ENCODE results near the gene C4orf50.

The C4orf50 gene

DNA sequence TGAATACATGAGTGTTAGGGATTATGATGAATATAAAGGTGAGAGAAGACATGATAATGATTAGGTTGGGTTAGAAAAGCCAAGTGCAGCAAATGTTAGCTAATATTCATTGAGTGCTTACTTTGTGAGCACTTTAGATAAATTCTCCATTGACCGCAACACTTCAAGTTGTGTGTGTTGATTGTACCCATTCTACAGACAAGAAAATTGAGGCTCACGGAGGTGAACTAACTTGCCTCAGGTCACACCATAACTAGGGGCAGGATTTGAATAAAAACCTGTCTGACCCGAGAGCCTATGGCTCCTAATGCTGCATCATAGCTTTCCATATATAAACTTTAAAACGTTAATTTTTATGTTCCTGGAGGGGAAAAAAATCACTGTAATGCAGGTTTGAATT, 15.2 kb upstream of the C4orf50 start:
- no peaks in the 10 kb centered on the region for H3K9me3 Mint-ChIP-seq
- ATAC-seq (replicated peaks) (no peak), DNase-seq (no peak)
- no peaks in the 10 kb centered on the region for H3K36me3 Mint-ChIP-seq (ENCODE audit: insufficient read depth)
- H3K4me3 Mint-ChIP-seq, result no peak overlapping the region
- no peaks in the 10 kb centered on the region for H3K4me1 Mint-ChIP-seq (ENCODE audit: low read depth in 2 of 2)
- H3K27ac Mint-ChIP-seq, result no peak overlapping the region
- H3K27me3 Mint-ChIP-seq, result no peaks in the 10 kb centered on the region

DNA sequence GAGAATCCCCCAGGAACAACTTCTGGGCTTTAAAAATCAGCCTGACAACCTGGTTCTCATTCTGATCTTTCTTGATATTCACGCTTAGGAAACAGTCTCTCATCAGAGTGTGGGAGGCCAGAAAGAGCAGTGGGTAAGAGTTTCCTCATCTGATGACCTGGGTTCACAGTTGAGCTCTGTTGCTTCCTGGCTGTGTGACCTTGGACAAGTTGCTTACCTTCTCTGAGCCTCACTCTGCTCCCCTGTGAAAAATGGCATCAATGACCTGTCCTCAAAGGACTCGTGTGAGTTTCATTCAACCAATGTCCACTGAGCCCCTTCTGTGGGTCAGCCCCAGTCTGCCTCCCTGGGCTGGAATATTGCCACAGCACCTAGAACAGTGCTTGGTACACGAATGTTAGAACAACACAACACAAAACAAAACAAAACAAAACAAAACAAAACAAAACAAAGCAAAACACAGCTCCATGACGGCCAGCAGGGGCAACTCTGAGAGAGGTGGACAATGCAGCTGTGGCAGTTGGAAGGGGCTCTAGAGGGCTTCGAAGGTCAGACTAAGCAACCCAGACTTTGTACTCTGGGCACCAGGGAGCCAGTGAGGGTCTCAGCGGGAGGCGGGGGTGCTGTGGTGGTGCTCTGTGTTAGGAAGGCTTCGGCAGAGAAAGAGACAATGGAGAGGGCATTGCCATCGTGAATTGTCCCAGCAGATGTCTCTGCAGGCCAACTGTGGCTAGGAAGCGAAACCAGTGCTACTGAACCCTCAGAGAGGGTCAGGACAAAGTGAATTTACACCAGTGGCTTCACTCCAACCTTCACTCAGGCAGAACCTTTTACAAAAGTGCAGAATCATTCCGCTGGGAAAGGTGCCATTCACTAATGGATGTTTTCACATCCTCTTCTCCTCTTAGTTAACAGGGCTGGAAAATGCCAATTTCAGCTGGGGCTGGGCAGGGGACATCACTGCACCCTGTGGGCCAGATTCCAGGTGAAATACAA, 14.3 kb upstream of the C4orf50 start:
- Mint-ChIP-seq H3K9me3 (no peaks in the 10 kb centered on the region), H3K27me3 (no peaks in the 10 kb centered on the region), H3K4me3 (no peak overlapping the region), H3K36me3 (ENCODE audit: insufficient read depth) (no peaks in the 10 kb centered on the region), H3K27ac (no peak overlapping the region), H3K4me1 (ENCODE audit: low read depth in 2 of 2) (no peaks in the 10 kb centered on the region)
- DNase-seq, result no peak
- no peak for ATAC-seq (replicated peaks)

DNA sequence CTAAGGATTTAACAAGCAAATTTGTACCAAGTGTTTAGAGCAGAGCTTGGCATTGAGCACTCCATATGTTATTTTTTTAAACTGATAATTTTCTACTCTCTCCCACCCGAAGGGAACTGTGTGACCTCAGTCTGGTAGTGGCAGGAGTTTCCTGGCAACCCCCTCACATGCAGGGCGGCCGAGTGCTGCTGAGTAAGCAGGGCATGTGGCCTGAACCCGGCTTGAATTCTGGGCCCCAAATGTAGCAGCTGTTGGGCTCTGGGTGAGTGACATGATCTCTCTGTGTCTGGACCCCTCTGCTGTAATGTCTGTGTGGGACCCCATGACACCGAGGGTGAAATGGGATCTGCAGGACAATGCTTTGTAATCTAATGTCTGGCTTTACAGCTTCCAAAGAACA, 13.6 kb upstream of the C4orf50 start:
- no peaks in the 10 kb centered on the region for H3K27me3 Mint-ChIP-seq
- ATAC-seq (replicated peaks), result no peak
- no peaks in the 10 kb centered on the region for H3K9me3 Mint-ChIP-seq

DNA sequence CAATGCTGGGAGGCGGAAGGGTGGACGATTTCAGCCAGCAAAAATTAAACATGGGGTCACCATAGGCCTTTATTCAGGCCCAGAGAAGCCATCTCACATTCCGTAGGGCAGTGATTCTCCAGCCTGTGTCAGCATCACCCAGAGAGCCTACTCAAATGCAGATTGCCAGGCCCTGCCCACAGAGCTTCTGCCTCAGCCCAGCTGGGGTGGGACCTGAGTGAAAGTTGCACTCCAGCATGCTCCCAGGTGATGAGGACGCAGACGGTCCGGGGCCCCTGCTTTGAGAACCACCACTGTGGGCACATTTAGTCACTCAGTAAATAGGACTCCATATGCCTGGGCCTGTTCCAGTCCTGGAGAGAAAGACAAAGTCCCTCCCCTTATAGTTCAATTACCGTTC, 12.4 kb upstream of the C4orf50 start:
- DNase-seq (no peak), ATAC-seq (replicated peaks) (no peak)
- H3K27me3 Mint-ChIP-seq, result no peaks in the 10 kb centered on the region
- H3K36me3 Mint-ChIP-seq (ENCODE audit: insufficient read depth), result no peaks in the 10 kb centered on the region
- no peak overlapping the region for H3K4me3 Mint-ChIP-seq
- H3K9me3 Mint-ChIP-seq, result no peaks in the 10 kb centered on the region
- H3K4me1 Mint-ChIP-seq (ENCODE audit: low read depth in 2 of 2), result no peaks in the 10 kb centered on the region
- H3K27ac Mint-ChIP-seq, result no peak overlapping the region

More for the DNA sequence above, 13.6 kb upstream of the C4orf50 start:
- Mint-ChIP-seq H3K36me3 (ENCODE audit: insufficient read depth) (no peaks in the 10 kb centered on the region), H3K4me1 (ENCODE audit: low read depth in 2 of 2) (no peaks in the 10 kb centered on the region), H3K4me3 (no peak overlapping the region), H3K27ac (no peak overlapping the region)
- DNase-seq, result no peak

DNA sequence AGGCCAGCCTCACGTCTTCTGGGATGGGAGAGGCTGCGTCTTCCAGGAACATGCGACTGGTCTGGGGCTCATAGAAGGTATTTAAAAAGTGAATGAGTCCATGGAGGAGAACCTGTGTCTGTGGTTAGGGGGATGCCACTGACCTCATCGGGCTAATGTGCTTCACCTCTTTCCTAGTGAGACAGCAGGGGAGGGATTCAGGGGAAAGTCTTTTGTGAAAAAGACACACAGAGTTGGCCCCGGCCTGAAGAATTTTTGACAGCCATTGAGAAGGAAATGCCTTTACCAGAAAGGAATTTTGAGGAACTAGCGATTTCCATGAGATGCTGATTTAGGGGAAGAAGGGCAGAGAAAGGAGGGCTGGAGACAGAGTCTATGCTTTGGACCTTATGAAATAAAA, 11.0 kb upstream of the C4orf50 start:
- no peaks in the 10 kb centered on the region for H3K27me3 Mint-ChIP-seq
- no peak for DNase-seq
- H3K4me1 Mint-ChIP-seq (ENCODE audit: low read depth in 2 of 2), result no peaks in the 10 kb centered on the region
- H3K36me3 Mint-ChIP-seq (ENCODE audit: insufficient read depth), result no peaks in the 10 kb centered on the region
- no peak overlapping the region for H3K27ac Mint-ChIP-seq
- H3K9me3 Mint-ChIP-seq, result no peaks in the 10 kb centered on the region
- no peak overlapping the region for H3K4me3 Mint-ChIP-seq
- no peak for ATAC-seq (replicated peaks)

DNA sequence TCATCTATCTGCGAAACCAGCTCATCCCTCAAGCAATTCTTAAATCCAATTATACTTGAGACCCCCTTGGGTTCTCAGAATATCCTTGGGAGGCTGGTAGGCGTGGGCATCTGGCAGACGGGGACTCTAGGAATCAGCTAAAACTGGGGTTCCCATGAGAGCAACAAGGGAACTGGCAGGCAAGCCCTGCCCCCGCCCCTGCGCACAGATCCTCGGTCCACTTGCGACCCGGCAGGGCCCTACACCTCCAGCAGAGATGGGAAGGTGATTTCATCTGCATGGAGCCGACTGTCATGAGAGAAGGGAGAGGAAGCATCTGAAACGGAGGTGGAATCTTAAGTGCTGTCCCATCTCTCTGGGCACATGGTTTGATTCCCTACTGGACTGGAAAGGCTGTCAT, 9.9 kb upstream of the C4orf50 start:
- no peaks in the 10 kb centered on the region for H3K27me3 Mint-ChIP-seq

DNA sequence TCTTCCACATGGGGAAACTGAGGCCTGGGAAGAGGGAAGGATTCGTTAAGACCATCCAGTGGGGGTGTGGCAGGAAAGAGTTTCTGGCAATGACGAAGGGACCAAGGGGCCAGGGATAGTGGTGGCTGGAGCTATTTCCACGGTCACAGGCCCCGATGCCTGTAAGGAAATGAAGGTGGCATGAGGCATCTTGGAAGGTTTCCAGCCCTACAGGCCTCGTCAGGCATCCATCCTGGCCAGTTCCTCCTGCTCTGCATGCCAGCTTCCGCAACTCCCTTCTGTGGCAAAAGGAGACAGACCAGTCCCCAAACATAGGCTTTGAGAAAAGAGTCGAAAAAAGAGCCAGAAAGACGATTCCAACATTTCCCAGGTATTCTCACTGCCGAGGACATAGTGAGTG, 9.2 kb upstream of the C4orf50 start:
- Mint-ChIP-seq H3K27ac (no peak overlapping the region), H3K9me3 (no peaks in the 10 kb centered on the region), H3K4me1 (ENCODE audit: low read depth in 2 of 2) (no peaks in the 10 kb centered on the region), H3K4me3 (no peak overlapping the region), H3K36me3 (ENCODE audit: insufficient read depth) (no peaks in the 10 kb centered on the region), H3K27me3 (no peaks in the 10 kb centered on the region)
- DNase-seq (no peak), ATAC-seq (replicated peaks) (no peak)

More for the DNA sequence above, 9.9 kb upstream of the C4orf50 start:
- no peaks in the 10 kb centered on the region for H3K4me1 Mint-ChIP-seq (ENCODE audit: low read depth in 2 of 2)
- ATAC-seq (replicated peaks), result no peak
- no peaks in the 10 kb centered on the region for H3K36me3 Mint-ChIP-seq (ENCODE audit: insufficient read depth)
- DNase-seq, result no peak
- H3K27ac Mint-ChIP-seq, result no peak overlapping the region
- H3K9me3 Mint-ChIP-seq, result no peaks in the 10 kb centered on the region
- no peak overlapping the region for H3K4me3 Mint-ChIP-seq

DNA sequence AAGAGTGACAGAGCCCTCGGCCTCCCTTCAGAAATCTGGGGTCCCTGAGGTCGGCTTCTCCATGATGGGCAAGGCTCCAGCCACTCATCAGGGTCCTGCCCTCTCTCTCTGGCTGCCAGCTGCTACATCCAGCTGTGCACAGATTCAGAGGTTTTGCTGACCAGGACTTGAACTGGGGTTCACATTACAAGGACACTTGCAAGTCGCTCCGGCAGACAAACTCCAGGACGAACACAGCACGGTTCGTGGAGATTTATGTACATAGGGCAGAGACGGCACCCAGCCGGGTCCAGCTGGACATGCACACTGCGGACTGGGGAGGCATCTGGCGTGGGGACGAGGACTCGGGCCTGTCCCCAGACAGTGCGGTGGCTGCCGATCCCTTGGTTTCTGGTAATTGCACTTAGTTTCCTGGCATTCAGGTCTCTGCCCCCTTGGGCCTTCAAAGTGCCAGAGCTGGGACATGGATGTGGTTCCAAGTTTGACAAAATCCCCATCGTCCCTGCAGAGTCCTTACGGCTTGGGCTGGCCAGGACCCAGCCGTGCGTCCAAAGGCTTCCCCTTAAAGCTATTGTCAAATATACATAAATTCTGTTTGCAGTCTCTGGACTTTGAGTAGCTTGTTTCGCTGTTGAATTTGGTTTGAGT, 6.2 kb upstream of the C4orf50 start:
- Mint-ChIP-seq H3K9me3 (no peaks in the 10 kb centered on the region), H3K36me3 (ENCODE audit: insufficient read depth) (no peaks in the 10 kb centered on the region), H3K4me3 (no peak overlapping the region), H3K4me1 (ENCODE audit: low read depth in 2 of 2) (no peaks in the 10 kb centered on the region), H3K27ac (peak overlapping the region in 1 of 2 donors; percentile 80), H3K27me3 (peaks cover 0 to 13% of the 10 kb centered on the region in 2 donors)
- DNase-seq (no peak), ATAC-seq (replicated peaks) (no peak)

DNA sequence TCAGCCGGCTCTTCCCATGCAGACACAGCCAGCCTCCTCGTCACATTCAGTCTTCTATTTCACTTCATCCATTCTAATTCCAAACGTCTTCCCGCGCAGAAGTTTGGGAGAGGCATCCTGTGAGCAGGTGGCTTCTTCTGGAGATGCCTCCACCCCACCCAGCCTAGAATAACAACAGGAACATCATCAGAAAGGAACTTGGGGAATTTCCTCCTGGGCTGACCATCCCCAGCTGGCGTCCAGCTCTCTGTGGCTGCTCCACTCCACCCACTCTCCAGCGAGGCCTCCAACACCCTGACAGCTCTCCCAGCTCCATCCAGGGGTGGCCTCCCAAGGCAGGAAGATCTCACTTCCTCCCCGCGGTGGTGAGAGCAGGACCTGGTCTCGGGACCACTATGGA, 5.5 kb upstream of the C4orf50 start:
- no peak for DNase-seq
- H3K4me1 Mint-ChIP-seq (ENCODE audit: low read depth in 2 of 2), result peaks cover 0 to 2% of the 10 kb centered on the region in 2 donors
- no peaks in the 10 kb centered on the region for H3K9me3 Mint-ChIP-seq
- no peaks in the 10 kb centered on the region for H3K36me3 Mint-ChIP-seq (ENCODE audit: insufficient read depth)
- H3K27ac Mint-ChIP-seq, result peak overlapping the region in 1 of 2 donors; percentile 80
- no peak overlapping the region for H3K4me3 Mint-ChIP-seq
- ATAC-seq (replicated peaks), result no peak
- H3K27me3 Mint-ChIP-seq, result peaks cover 0 to 20% of the 10 kb centered on the region in 2 donors

DNA sequence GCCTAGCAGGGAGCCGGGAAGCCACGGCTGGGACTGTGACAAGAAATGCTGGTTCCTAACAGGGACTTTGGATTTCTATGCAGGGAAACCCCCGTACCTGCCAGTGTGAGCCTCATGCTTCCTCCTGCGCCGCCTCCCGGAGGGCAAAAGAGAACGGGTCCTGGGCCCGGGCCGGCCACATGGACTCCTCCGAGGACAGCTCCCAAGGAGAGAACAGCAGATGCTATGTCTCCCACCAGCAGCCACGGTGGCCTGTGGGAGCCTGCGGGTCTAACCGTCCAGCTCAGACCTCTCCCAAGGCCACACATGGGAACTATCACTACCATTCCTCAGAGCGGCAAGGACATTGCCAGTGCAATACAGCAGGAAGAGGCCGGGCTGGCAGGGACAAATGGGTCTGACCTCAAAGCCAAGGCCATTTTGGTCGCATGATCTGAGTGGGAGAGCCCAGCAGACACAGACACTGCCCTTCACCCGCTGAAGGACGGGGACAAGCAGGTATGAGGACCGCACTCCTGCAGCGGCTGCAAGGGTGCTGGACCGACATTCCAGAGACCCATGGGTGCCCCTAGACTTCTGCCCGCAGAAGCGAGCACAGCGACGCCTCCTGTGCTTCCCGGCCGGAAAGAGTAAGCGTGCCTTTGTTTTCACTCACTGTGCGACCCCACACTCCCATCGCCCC, 4.5 kb upstream of the C4orf50 start:
- peaks cover 0 to 2% of the 10 kb centered on the region in 2 donors for H3K4me1 Mint-ChIP-seq (ENCODE audit: low read depth in 2 of 2)
- ATAC-seq (replicated peaks), result no peak
- no peaks in the 10 kb centered on the region for H3K36me3 Mint-ChIP-seq (ENCODE audit: insufficient read depth)
- DNase-seq, result no peak
- H3K9me3 Mint-ChIP-seq, result no peaks in the 10 kb centered on the region
- no peak overlapping the region for H3K27ac Mint-ChIP-seq
- peaks cover 0 to 30% of the 10 kb centered on the region in 2 donors for H3K27me3 Mint-ChIP-seq
- H3K4me3 Mint-ChIP-seq, result no peak overlapping the region

DNA sequence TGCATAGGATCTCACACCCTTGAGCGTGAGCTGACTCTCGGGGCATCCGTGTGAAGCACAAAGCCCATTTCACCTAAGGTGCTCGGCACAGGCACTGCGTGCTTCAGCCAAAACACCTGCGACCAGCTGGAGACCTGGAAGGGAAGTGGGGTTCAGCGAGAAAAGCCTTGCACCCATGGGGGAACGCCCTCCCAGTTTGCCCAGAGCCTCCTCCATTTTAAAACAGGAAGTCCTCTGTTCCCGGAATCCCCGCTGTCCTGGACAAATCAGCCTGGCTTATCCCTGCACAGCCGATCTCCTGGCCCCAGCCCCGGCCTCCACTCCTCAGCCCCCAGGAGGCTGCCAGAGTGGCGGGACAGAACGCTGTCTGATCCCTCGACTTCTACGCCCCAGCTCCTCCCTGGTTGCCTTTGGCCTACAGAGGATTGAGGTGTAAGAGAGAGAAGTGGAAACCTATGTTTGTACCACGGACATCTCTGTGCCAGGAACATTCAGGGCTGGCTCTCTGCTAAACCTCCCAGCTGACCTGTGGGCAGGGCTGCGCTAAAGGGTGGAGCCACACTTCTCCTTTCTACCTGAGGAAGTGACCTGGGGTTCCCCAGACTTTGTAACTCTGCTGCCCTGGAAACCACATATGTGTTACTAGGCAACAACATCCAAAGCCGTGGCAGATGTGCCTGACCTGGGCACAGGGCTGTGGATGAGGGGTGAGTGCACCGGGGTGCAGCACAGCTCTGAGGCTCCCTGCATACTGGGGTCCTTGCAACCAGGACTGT, 3.8 kb upstream of the C4orf50 start:
- H3K9me3 Mint-ChIP-seq, result no peaks in the 10 kb centered on the region
- H3K27me3 Mint-ChIP-seq, result peaks cover 0 to 30% of the 10 kb centered on the region in 2 donors
- no peak overlapping the region for H3K4me3 Mint-ChIP-seq
- H3K4me1 Mint-ChIP-seq (ENCODE audit: low read depth in 2 of 2), result peaks cover 0 to 2% of the 10 kb centered on the region in 2 donors
- ATAC-seq (replicated peaks) (no peak), DNase-seq (no peak)
- no peaks in the 10 kb centered on the region for H3K36me3 Mint-ChIP-seq (ENCODE audit: insufficient read depth)
- H3K27ac Mint-ChIP-seq, result no peak overlapping the region

DNA sequence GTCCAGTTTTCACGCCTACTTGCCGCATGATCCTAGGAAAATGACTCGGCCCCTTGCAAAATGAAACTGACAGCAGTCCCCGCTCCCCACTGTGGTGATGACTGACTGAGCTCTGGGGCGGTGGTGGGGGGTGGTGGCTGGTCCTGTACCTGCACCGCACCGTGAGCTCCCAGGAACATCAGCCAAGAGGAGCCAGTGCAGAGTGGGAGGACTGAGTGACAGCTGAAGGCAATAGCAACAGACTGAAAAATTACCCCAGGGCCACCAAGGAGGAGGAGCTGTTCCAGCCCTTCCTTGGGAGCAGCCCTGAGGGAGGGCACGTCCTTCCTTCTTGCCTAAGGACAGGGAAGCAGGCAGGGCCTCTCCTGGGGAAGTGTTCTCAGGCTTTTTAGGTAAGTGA, 2.4 kb upstream of the C4orf50 start:
- no peak for ATAC-seq (replicated peaks)
- no peak for DNase-seq
- no peaks in the 10 kb centered on the region for H3K9me3 Mint-ChIP-seq
- peaks cover 0 to 30% of the 10 kb centered on the region in 2 donors for H3K27me3 Mint-ChIP-seq
- no peaks in the 10 kb centered on the region for H3K36me3 Mint-ChIP-seq (ENCODE audit: insufficient read depth)
- no peak overlapping the region for H3K27ac Mint-ChIP-seq
- peaks cover 0 to 2% of the 10 kb centered on the region in 2 donors for H3K4me1 Mint-ChIP-seq (ENCODE audit: low read depth in 2 of 2)
- no peak overlapping the region for H3K4me3 Mint-ChIP-seq
